Measurements from ENCODE around the gene TRDMT1.
A peak's percentile ranks its signal among the peaks of the same experiment; 100 is the strongest.
"Not testable (repeated sequence)": the region's sequence is repeated elsewhere in the genome, so short reads cannot be mapped to it uniquely, and the experiment has no call there.

TRDMT1 gene

GRCh38 chr10:17128261-17128660, 73.2 kb downstream of the TRDMT1 start:
- DNase-seq: peak; percentile 59 to 87 (median 76)

GRCh38 chr10:17126327-17126726, 75.1 kb downstream of the TRDMT1 start:
- DNase-seq: no peak

GRCh38 chr10:17125206-17125893, 76.1 kb downstream of the TRDMT1 start:
- DNase-seq: no peak

- DNase-seq: no peak
Measured at GRCh38 chr10:17123961-17124360, 77.5 kb downstream of the TRDMT1 start.

GRCh38 chr10:17122726-17123661, 78.5 kb downstream of the TRDMT1 start:
- DNase-seq: no peak

- DNase-seq: peak in 1 of 4 experiments; percentile 12
Measured at GRCh38 chr10:17122052-17122451, 79.4 kb downstream of the TRDMT1 start.

- DNase-seq: peak; percentile 9 to 28 (median 21)
Measured at GRCh38 chr10:17120694-17121093, 80.8 kb downstream of the TRDMT1 start.

GRCh38 chr10:17119845-17120244, 81.6 kb downstream of the TRDMT1 start:
- no peak for DNase-seq

- no peak for DNase-seq
Measured at GRCh38 chr10:17116193-17116592, 85.3 kb downstream of the TRDMT1 start.

GRCh38 chr10:17115683-17116082, 85.8 kb downstream of the TRDMT1 start:
- DNase-seq: no peak

GRCh38 chr10:17114878-17115444, 86.5 kb downstream of the TRDMT1 start:
- not testable (repeated sequence) for DNase-seq

- peak in 1 of 4 experiments; percentile 3 for DNase-seq
Measured at GRCh38 chr10:17113889-17114540, 87.5 kb downstream of the TRDMT1 start.

GRCh38 chr10:17113346-17113745, 88.1 kb downstream of the TRDMT1 start:
- no peak for DNase-seq

GRCh38 chr10:17112566-17112965, 88.9 kb downstream of the TRDMT1 start:
- no peak for DNase-seq

GRCh38 chr10:17109475-17110207, 91.8 kb downstream of the TRDMT1 start:
- peak; percentile 23 to 56 (median 42) for DNase-seq

GRCh38 chr10:17109046-17109445, 92.4 kb downstream of the TRDMT1 start:
- peak; percentile 25 to 67 (median 44) for DNase-seq

GRCh38 chr10:17106991-17107390, 94.5 kb downstream of the TRDMT1 start:
- DNase-seq: no peak

GRCh38 chr10:17101910-17102266, 99.6 kb downstream of the TRDMT1 start:
- DNase-seq: no peak

GRCh38 chr10:17101257-17101909, 100.1 kb downstream of the TRDMT1 start:
- DNase-seq: no peak

- no peak for DNase-seq
Measured at GRCh38 chr10:17100586-17100985, 100.9 kb downstream of the TRDMT1 start.

- no peak for DNase-seq
Measured at GRCh38 chr10:17098012-17098411, 103.5 kb downstream of the TRDMT1 start.
